GM18870 (cell line): Measurements from ENCODE around the gene TBC1D1.
"Not testable (repeated sequence)": the region's sequence is repeated elsewhere in the genome, so short reads cannot be mapped to it uniquely, and the experiment has no call there.

Experiments
- ATAC-seq: cut with Tn5 transposase; IDR thresholded peaks from one replicate; pipeline ENCODE4 v1.9.1; 2021; ENCODE audit warnings: moderate library complexity; ENCODE audit not compliant: unreplicated experiment

Gene TBC1D1

DNA sequence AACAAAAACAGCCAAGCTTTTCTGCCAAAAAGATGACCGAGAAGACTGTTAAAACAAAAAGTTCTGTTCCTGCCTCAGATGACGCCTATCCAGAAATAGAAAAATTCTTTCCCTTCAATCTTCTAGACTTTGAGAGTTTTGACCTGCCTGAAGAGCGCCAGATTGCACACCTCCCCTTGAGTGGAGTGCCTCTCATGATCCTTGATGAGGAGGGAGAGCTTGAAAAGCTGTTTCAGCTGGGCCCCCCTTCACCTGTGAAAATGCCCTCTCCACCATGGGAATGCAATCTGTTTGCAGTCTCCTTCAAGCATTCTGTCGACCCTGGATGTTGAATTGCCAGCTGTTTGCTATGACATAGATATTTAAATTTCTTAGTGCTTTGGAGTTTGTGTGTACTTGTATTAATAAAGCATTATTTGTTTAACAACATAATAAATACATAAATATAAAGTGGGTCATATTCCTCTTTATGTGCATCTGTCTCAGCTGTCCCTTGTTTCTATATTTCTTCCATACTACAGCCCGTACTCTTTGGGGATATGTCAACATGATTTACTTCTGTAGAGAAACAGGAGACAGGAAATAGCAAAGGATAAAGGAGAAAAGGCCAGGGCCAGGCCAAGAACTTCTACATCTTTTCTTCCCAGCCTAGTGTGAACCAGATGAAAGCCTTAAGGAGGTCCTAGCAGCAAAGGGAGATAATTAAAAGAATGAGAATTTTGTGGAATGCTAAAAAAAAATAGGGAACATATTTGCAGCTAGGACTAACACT, 70.0 kb downstream of the TBC1D1 start:
- ATAC-seq: no peak

DNA sequence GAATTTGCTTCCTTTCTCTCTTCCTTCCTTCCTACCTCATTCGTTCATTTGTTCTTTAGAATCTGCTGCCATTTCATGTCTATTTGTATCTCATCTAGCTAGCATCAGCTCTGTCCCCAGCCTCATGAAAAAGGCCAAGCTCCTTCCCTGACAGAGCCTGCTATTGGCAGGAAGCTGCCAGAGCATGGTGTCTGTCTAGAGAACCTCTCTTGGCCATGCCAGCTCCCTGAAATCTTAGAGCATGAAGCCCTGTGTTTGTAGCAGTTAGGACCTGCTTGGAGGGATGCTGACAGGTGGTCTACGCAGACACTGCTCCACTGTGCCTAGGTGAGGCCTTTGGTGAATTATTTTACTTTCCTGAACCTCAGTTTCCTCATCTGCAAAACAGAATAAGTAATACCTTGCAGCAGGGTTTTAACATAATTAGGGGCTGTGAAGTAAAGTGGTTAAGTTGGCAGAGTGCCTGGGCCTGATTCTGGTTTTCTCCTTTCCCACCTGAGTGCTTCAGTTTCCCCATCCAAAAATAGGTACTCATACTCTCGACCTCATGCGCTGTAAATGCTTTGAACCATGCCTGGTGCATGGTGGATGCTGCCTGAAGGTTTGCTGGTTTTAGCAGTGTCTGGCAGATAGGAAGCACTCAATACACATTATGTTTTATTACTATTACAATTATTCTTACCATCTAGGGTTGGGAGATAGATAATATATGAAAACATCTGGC, 74.0 kb downstream of the TBC1D1 start:
- no peak for ATAC-seq

DNA sequence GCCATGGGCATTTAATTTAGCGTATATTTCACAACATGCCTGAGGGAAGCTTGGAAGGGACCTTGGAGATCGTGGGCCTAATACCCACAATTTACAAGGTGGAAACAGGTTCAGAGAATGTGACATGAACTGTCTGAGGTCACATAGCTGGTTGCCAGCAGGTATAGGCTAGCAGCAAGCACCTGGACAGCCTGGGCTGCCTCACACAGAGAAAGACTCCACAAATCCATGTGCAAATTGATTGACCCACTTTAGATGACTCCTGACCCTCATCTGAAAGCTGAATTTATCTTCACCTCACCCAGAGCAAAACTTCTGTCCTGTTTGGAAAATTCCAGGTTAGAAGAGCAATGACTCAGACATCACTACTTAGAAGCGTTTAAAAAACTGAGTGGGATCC, 75.2 kb downstream of the TBC1D1 start:
- no peak for ATAC-seq

DNA sequence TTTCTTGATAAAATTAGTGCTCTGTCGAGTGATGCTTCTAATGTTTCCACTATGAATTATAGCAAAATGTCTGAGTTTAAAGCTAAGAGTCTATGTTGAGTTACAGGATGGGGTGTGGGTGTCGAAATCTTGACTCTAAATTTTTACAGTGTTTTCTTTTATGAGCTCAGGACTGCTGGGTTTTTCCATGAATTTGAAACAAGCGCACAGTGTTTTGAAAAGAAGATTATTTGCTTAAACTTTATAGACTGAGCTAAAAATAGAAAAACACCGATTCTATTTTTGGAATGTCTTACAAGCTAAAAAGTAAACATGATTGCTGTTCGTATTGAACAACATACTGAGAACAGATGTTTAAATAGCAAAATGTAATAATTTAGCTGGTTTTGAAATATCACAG, 76.9 kb downstream of the TBC1D1 start:
- no peak for ATAC-seq

DNA sequence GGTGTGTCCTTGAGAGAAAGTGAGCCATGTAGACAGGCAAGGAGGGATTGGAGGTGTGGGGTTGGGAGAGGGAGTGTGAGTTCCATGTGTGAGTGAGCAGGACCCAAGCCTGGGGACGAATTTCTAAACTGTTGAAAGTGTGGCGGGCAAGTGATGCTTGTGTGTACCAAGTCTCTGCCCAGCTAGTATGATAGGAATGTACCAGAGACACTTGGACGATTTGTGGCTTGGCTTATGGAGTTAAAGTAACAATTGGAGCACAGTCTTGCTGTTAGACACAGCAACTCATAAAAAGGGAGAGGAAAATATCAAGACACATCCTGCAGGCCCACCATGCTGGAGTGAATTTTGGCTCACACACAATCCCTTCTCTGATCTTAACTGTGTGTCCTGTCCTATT, 77.9 kb downstream of the TBC1D1 start:
- no peak for ATAC-seq

DNA sequence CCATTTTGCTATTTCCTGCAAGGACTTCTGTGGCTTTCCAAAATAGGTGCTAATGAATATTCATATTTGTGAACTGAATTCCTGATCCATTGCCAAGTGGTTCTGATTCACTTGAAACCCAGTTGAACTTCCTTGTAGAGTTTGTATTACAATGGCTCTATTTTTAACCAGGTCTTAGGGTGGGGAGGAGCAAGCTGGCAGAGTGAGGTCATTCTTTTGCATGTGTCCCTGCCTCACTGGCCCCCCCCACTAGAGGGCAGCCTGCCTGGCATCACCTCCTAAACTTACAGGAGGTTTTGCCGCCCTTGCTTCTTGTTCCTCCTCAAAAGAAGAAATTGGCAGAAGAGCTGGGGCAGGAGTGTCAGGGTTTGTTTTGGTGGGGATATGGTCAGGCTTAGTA, 79.8 kb downstream of the TBC1D1 start:
- ATAC-seq: peak; percentile 55

DNA sequence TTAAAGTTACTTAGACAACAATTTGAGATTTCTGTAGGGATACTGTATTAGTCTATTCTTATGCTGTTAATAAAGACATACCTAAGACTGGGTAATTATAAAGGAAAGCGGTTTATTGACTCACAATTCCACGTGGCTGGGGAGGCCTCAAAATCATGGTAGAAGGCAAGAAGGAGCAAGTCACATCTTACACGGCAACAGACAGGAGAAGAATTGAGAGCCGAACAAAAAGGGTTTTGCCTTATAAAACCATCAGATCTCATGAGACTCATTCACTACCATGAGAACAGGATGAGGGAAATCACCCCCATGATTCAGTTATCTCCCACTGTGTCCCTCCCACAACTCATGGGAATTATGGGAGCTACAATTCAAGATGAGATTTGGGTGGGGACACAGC, 80.3 kb downstream of the TBC1D1 start:
- no peak for ATAC-seq

DNA sequence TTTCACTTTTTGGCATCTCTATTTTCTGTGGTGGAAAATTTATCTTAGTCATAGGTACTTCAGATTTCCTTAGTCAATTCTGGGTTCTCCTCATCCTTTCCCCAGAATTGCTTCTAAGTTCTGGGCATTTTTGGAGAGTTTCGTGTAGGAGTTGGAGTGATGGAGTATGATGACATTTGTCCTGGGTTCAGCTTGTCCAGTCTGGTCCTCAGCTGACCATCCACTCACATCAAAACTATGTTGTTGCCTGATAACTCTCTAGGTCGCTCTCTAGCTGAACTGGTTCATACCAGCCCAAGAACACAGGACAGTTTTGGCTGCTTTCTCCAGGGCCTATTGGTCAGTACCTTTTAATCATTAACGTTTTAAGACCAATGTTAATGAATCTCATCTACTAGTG, 82.6 kb downstream of the TBC1D1 start:
- no peak for ATAC-seq

DNA sequence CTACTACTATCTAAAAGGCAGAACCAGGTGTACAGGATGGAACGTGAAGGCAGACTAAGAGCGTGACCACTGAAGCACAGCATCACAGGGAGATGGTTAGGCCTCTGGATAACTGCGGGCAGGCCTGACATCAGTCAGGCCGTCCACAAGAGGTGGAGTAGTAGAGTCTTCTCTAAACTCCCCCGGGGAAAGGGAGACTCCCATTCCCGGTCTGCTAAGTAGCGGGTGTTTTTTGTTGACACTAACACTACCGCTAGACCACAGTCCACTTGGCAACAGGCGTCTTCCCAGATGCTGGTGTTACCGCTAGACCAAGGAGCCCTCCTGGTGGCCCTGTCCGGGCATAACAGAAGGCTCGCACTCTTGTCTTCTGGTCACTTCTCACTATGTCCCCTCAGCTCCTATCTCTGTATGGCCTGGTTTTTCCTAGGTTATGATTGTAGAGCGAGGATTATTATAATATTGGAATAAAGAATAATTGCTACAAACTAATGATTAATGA, 84.5 kb downstream of the TBC1D1 start:
- ATAC-seq: not testable (repeated sequence)

DNA sequence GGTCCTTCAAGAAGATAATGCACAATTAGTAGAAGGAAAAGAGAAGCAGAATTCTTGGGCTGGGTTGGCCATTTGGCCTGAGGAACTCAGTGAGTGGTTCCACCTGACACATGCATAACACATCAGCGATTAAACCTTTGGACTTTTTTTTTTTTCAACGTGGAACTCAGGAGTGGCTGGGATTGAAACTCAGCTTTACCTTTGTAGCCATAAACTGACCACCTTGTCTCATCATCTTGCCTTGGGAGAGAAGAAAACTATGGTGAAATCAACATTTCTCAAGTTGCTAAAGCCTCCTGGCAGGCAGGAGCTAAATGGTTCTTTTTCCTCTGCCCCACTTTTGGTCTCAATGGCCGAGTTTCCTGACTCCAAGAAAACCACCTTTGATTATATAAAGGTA, 85.6 kb downstream of the TBC1D1 start:
- no peak for ATAC-seq

DNA sequence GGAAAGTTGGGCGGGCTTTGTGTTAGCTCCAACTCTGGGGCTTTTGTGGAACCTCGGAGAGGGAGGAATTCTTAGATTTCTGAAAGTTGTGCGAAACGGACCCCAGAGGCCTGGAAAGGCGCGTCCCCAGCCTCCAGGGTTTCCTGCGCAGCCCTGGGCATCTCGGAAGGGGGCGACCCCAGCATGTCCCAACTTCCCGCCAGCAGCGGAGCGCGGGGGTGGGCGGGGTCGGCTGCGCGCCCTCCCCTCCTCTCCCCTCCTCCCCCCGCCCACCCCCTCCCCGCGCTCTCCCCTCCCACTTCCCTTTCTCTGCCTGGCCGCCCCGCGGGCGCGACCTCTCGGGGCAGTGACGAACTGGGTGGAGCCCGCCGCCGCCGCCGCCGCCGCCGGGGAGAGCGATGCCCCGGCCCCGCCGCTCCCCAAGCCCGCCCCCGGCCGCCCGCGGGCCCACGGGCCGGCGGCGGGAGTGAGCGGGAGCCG, 86.1 kb downstream of the TBC1D1 start:
- ATAC-seq: peak; percentile 30

DNA sequence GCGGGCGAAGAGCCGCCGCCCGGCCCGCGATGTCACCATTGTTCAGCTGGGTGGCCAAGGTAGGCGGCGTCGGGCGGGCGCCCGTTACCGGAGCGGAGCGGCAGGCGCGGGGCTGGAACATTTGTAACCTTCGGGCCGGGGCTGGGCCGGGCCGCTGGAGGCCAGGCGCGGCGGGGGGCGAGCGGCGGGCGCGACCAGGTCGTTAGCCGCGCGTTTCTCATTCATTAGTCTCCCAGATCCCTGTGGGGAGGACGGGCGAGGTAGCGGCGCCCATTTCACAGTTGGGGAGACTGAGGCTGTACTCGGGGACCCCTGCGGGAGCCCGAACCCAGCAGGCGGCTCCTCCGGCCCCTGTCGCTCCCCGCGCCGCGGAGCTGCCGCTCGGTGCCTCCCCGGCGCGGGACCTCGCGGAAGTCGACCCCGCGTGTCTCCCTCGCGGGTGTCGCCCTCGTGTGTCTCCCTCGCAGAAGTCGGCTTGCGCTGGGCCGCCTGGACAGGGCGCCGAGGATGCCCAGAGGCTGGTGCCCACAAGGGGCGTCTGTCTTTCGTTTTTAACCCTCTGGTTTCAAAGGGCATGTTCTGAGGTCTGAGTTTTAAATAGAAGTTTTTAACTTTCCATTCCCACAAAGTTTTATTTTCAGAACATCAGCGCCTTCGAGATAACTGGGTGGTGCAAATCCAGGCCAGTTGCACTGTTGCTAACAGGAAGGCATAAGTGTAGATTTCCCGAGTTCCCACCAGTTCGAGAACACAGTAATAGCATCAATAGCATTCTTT, 86.8 kb downstream of the TBC1D1 start:
- ATAC-seq: peak; percentile 46

DNA sequence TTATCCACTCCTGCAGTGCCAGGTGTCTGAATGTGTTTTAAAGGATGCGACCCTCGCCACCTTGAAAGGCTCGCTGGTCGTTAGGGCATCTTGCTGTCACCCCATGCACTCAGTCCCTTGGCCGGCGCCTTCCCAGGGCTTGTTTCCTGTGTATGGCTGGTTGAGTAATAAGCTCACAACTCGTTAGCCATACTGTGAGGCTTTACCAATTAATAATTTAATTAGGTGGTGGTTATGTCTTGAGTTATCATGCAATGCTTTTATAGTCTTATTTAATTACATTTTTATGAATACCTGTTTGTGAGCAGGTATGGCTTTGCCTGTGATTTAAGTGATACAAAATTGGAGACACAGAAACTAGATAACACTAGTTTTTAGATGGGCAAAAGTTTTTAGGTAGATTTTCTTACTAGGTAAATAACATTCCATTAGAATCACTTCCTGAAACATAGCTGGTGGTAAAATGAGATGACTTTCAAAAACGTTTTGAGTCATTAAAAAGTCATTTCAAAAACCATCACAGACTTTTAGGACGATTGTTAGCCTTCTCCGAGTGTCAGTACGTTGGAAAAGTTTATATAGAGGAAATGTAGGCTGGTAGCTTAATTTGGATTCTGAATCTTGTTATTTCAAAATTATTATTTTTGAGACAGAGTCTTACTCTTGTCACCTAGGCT, 87.5 kb downstream of the TBC1D1 start:
- peak; percentile 33 for ATAC-seq

DNA sequence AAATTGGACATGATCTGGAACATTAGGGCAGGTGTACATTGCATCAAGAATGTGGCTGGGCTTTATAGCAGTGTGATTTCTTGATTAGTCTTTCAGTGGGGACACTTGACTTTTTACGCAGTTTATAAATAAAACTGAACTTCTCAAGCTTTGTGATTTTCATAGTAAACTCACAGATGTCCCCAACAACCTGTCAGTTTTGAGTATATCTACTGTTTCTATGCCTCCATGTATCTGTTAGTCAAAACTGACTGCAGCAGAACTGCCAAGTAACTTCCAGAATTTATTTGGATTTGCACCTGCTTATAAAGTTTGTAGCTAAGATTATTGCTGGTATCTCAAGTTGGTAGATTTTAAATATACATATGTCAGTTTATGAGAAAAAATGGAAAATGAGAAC, 89.4 kb downstream of the TBC1D1 start:
- ATAC-seq: no peak

DNA sequence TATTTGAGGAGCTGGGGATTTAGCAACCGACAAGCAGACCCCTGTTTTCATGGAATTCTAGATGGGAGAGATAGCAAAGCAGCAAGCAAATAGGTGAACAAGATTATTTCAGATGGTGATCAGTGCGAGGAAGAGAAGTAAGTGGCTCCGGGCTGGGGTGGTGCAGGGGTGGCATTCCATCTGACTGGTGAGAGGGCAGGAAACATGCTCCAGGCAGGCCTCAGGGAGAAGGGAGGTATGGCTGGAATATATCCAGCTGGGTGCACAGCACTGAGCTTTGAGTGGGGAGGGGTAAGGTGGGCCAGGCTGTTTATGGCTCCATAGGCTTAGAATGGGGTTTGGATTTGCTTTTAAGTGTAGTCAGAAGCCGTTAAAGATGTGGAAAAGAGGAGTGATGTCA, 90.5 kb downstream of the TBC1D1 start:
- no peak for ATAC-seq

DNA sequence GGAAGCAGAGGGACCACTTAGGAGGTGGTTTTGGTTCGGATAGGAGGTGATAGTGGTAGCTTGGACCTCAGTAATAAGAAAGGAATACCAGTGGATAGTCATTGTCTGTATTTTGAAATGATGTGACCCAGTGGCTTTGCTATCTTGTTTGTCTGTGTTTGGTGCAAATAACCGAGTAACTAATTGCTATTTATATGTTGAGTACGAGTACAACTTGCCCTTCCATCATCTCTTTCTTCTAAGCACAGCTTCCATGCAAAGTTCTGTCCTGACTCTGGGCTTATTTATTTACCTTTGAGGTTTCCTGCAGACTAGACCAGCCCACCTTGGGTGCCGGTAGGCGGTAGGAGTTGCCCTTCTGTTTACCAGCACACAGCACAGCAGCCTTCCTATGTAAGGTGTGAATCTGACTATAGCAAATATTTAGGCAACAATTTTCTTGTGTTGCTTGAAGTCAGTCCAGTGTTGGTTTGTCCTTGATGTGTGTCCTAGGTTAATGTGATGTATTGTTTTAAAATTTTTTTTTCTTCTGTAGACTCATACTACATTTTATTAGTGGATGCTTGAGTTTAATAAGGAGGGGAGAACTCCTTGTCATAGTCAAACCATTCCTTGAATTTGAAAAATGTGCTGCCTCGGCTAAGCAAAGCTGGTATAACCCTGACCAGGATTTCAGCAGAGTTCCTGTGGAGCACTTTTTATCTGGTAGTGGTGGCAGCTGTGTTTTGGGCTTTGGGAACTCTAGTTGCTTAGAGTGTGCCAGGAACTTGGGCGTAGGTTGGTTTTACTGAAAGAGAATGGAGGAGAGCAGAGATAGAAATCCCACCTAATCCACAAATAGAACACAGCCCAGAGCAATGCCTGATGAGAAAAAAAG, 91.2 kb downstream of the TBC1D1 start:
- no peak for ATAC-seq

DNA sequence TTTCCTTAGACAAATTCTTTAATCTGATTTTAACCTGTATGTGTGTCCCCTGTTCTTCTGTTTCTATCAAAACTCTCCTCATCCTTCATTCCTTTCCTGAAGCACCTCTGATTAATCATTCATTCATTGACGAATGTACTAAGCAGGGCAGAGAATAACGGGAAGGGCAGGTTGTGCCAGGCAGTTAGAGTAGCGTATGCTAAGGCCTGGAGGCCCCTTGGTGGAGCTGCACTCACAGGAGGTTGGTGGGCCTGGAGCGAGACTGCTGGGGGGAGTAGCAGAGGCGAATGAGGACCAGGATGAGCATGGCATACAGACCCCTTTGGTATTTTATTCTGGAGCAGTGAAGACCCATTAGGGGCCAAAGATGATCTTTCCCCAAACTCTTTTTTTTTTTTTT, 91.9 kb downstream of the TBC1D1 start:
- no peak for ATAC-seq

DNA sequence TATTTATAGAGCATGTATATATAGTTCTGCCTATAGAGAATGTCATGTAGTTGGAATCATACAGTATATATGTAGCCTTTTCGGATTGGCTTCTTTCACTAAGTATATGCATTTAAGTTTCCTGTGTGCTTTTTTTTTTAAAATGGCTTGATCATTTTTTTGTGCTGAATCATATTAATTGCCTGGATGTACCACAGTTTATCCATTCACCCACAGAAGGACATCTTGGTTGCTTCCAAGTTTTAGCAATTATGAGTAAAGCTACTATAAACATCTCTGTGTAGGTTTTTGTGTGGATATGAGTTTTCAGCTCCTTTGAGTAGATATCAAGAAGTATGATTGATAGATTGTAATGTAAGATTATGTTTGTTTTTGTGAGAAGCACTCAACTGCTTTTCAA, 93.1 kb downstream of the TBC1D1 start:
- no peak for ATAC-seq

DNA sequence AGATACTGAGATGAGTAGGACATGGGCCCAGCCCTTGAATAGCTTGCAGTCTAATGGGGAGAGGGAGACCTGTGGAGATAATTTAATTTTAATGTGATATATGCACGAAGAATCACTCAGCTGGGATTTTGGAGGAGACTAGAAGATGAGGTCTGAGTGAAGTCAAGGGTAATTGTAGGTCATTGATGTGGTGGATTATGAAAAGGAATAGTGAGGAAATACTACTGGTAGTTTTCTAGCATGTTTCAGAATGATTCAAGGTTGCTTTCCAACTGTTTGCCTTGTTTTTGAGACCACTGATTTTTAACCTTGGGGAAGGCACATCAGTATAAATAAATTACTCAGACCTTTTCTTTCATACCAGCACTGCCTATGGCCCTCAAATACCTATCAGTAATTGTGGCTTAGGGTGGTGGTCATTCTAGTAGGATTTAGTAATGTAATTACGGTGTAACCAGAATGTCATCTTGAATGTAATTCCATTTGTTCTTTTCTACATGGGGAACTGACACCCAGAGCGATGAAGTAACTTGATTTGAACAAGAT, 94.9 kb downstream of the TBC1D1 start:
- no peak for ATAC-seq

DNA sequence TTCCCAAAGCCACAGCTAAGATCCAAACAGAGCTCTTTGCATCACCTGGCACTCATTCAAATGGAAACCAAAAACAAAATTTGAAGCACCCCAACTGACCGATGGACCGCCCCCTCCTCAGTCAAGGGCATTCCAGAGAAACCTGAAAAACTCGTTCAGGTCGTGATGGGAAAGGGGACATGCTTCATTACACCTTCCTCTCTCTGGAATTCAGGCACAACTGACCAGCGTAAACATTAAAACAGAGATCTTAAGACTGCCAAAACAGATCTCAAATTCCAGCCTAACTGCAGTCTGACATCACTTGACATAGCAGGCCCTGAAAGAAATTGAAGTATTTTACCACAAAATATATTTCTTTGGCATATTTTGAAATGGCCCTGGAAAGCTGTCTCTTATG, 97.8 kb downstream of the TBC1D1 start:
- ATAC-seq: no peak
